ENCODE measurements around the gene RTKN.

RTKN gene

GRCh38 chr2:74436111-74436805 is 5.5 kb downstream of the RTKN start (continued):
- TF ChIP-seq TSHZ2 (CRISPR knock-in tag; IDR thresholded peaks at IDR 0.05) (no peak), PPARA (CRISPR knock-in tag; IDR thresholded peaks at IDR 0.05; ENCODE audit: borderline replicate concordance) (no peak), GLIS3 (CRISPR knock-in tag; IDR thresholded peaks at IDR 0.05) (no peak)

GRCh38 chr2:74430502-74430901 is 11.2 kb downstream of the RTKN start:
- TF ChIP-seq ARNTL (CRISPR knock-in tag; IDR thresholded peaks at IDR 0.05; ENCODE audit: borderline replicate concordance, low read depth) (no peak), POU6F1 (CRISPR knock-in tag; IDR thresholded peaks at IDR 0.05; ENCODE audit: borderline replicate concordance, low read depth) (no peak), BACH2 (CRISPR knock-in tag; IDR thresholded peaks at IDR 0.05; ENCODE audit: borderline replicate concordance) (no peak), TOX (CRISPR knock-in tag; IDR thresholded peaks at IDR 0.05; ENCODE audit: borderline replicate concordance) (no peak), ZNF565 (CRISPR knock-in tag; conservative IDR thresholded peaks at IDR 0.05; ENCODE audit: low read depth) (no peak), ZFP30 (CRISPR knock-in tag; IDR thresholded peaks at IDR 0.05) (no peak)
- no peak for ATAC-seq

- TF ChIP-seq ESRRG (CRISPR knock-in tag; IDR thresholded peaks at IDR 0.05) (no peak), ZFP3 (CRISPR knock-in tag; IDR thresholded peaks at IDR 0.05) (no peak), ZNF8 (CRISPR knock-in tag; IDR thresholded peaks at IDR 0.05) (no peak), GLIS3 (CRISPR knock-in tag; IDR thresholded peaks at IDR 0.05) (no peak)
- no peak; the same call in 2 of the 3 replicates for ATAC-seq
Measured at GRCh38 chr2:74429487-74430451, 12.0 kb downstream of the RTKN start.

- no peak for TF ChIP-seq PPARA (CRISPR knock-in tag; IDR thresholded peaks at IDR 0.05; ENCODE audit: borderline replicate concordance)
- no peak for TF ChIP-seq CSRNP3 (CRISPR knock-in tag; IDR thresholded peaks at IDR 0.05)
- TF ChIP-seq ZNF565 (CRISPR knock-in tag; conservative IDR thresholded peaks at IDR 0.05; ENCODE audit: low read depth) = no peak
- TF ChIP-seq PATZ1 (CRISPR knock-in tag; IDR thresholded peaks at IDR 0.05; ENCODE audit: borderline replicate concordance) = no peak
- TF ChIP-seq TSHZ2 (CRISPR knock-in tag; IDR thresholded peaks at IDR 0.05) = no peak
- TF ChIP-seq GLIS3 (CRISPR knock-in tag; IDR thresholded peaks at IDR 0.05) = no peak
- TF ChIP-seq SNAI2 (CRISPR knock-in tag; IDR thresholded peaks at IDR 0.05) = no peak
- TF ChIP-seq POU6F1 (CRISPR knock-in tag; IDR thresholded peaks at IDR 0.05; ENCODE audit: borderline replicate concordance, low read depth) = no peak
- no peak for ATAC-seq
Measured at GRCh38 chr2:74428675-74429074, 13.1 kb downstream of the RTKN start.
